ENCODE measurements around the gene C10orf88.

C10orf88 gene

GRCh38 chr10:122894261-122894944 is 59.6 kb downstream of the C10orf88 start:
- no peak overlapping the region for H3K27ac ChIP-seq
- H3K4me2 ChIP-seq: no peak overlapping the region
- H3K9me3 ChIP-seq (replicated peaks in 1 of 11): 0 out of 22 replicates have a peak, but pooled peaks cover 0 to 4% (median 0%) of the 10 kb centered on the region in 11 experiments
- H3K4me3 ChIP-seq: no peak overlapping the region
- H3K9ac ChIP-seq: no peak overlapping the region
- H3K36me3 ChIP-seq: no peaks in the 10 kb centered on the region
- no peaks in the 10 kb centered on the region for H3K27me3 ChIP-seq
- TF ChIP-seq Cebpa-rat (IDR thresholded peaks at IDR 0.05): no peak
- no peaks in the 10 kb centered on the region for H3K4me1 ChIP-seq
- no peaks in the 10 kb centered on the region for H4K20me1 ChIP-seq

GRCh38 chr10:122884166-122884565 is 69.9 kb downstream of the C10orf88 start:
- H3K9ac ChIP-seq: no peak overlapping the region

GRCh38 chr10:122882766-122883165 is 71.3 kb downstream of the C10orf88 start:
- TF ChIP-seq Cebpa-rat (IDR thresholded peaks at IDR 0.05): no peak
- H3K4me3 ChIP-seq: no peak overlapping the region
- H3K4me1 ChIP-seq: peaks cover 0 to 8% (median 0%) of the 10 kb centered on the region in 10 experiments; a peak in 3 of 20 replicates
- H3K9me3 ChIP-seq (replicated peaks in 1 of 11): peaks cover 10 to 16% (median 14%) of the 10 kb centered on the region in 11 experiments; a peak in 21 of 22 replicates
- no peak overlapping the region; a peak in 1 of 22 replicates for H3K4me2 ChIP-seq
- H3K9ac ChIP-seq: no peak overlapping the region
- H4K20me1 ChIP-seq: no peaks in the 10 kb centered on the region
- no peak overlapping the region for H3K27ac ChIP-seq
- no peaks in the 10 kb centered on the region for H3K27me3 ChIP-seq
- H3K36me3 ChIP-seq: no peaks in the 10 kb centered on the region

More at GRCh38 chr10:122884166-122884565, 69.9 kb downstream of the C10orf88 start:
- no peaks in the 10 kb centered on the region for H4K20me1 ChIP-seq
- H3K4me1 ChIP-seq: peaks cover 0 to 8% (median 0%) of the 10 kb centered on the region in 10 experiments; a peak in 3 of 20 replicates
- no peaks in the 10 kb centered on the region for H3K27me3 ChIP-seq
- H3K9me3 ChIP-seq (replicated peaks in 1 of 11): peaks cover 8 to 13% (median 10%) of the 10 kb centered on the region in 11 experiments; a peak in 21 of 22 replicates
- TF ChIP-seq Cebpa-rat (IDR thresholded peaks at IDR 0.05): no peak
- H3K4me3 ChIP-seq: no peak overlapping the region
- no peaks in the 10 kb centered on the region for H3K36me3 ChIP-seq
- H3K27ac ChIP-seq: no peak overlapping the region
- peak overlapping the region in 1 of 11 experiments; percentile 18; a peak in 1 of 22 replicates for H3K4me2 ChIP-seq
